Stimulated activated CD4-positive, alpha-beta T cell treated with anti-CD3 and anti-CD28 coated beads, Interleukin-15, amount 100 ng/mL, for 24 hours (primary cell): ENCODE data around the gene GABRB1.

Experiments used
- DNase-seq: peaks from one replicate; pipeline ENCODE4 v3.0.0-alpha.2; 2020

Gene GABRB1

GRCh38 chr4:47413521-47413920 lies 382.2 kb downstream of the GABRB1 start:
- DNase-seq = no peak

- DNase-seq = no peak
Observed at GRCh38 chr4:47415719-47416118, 384.4 kb downstream of the GABRB1 start.

- DNase-seq = no peak
Observed at GRCh38 chr4:47418147-47418546, 386.8 kb downstream of the GABRB1 start.

GRCh38 chr4:47419296-47419695 lies 387.9 kb downstream of the GABRB1 start:
- no peak for DNase-seq

- DNase-seq = no peak
Observed at GRCh38 chr4:47425628-47426027, 394.3 kb downstream of the GABRB1 start.

- no peak for DNase-seq
Observed at GRCh38 chr4:47427935-47428334, 396.6 kb downstream of the GABRB1 start.

GRCh38 chr4:47432749-47433148 lies 401.4 kb downstream of the GABRB1 start:
- no peak for DNase-seq

- no peak for DNase-seq
Observed at GRCh38 chr4:47434931-47435330, 403.6 kb downstream of the GABRB1 start.

GRCh38 chr4:47442980-47443379 lies 411.6 kb downstream of the GABRB1 start:
- DNase-seq = no peak

- DNase-seq = no peak
Observed at GRCh38 chr4:47444031-47444430, 412.7 kb downstream of the GABRB1 start.

GRCh38 chr4:47451657-47452056 lies 420.3 kb downstream of the GABRB1 start:
- no peak for DNase-seq

GRCh38 chr4:47462799-47463234 lies 431.4 kb downstream of the GABRB1 start:
- no peak for DNase-seq

GRCh38 chr4:47463235-47463956 lies 432.0 kb downstream of the GABRB1 start, which contains the start of gene COMMD8:
Gene COMMD8 (minus strand): TSS chr4:47463702. CDS start chr4:47463651, 51 bp downstream.
- DNase-seq = peak; percentile 98

GRCh38 chr4:47465004-47465403 lies 433.6 kb downstream of the GABRB1 start:
- DNase-seq = no peak

GRCh38 chr4:47466056-47466785 lies 434.9 kb downstream of the GABRB1 start:
- DNase-seq = no peak

- no peak for DNase-seq
Observed at GRCh38 chr4:47468706-47469365, 437.5 kb downstream of the GABRB1 start.

GRCh38 chr4:47469951-47470350 lies 438.6 kb downstream of the GABRB1 start:
- DNase-seq = no peak

- no peak for DNase-seq
Observed at GRCh38 chr4:47471064-47471463, 439.7 kb downstream of the GABRB1 start.

- no peak for DNase-seq
Observed at GRCh38 chr4:47471591-47471990, 440.2 kb downstream of the GABRB1 start.

GRCh38 chr4:47473141-47473750 lies 441.9 kb downstream of the GABRB1 start:
- DNase-seq = no peak

GRCh38 chr4:47474799-47475198 lies 443.4 kb downstream of the GABRB1 start:
- DNase-seq = no peak

- DNase-seq = no peak
Observed at GRCh38 chr4:47475411-47475810, 444.0 kb downstream of the GABRB1 start.
